G401 (cell line): Measurements from ENCODE around the gene EDC3. TPM values are rescaled to one million over a fixed set of nuclear protein-coding genes. Genes with fewer than 3 reads are reported as not detected.
"Not testable (repeated sequence)": the region's sequence is repeated elsewhere in the genome, so short reads cannot be mapped to it uniquely, and the experiment has no call there.

ENCODE experiments used
- DNase-seq: peaks from one replicate; pipeline ENCODE4 v3.0.0-alpha.2; 2015; ENCODE audit warnings: low spot score
- in situ Hi-C: cut with HindIII; loops from 2 replicates; pipeline ENCODE4 v1.10.0; 2016; ENCODE audit warnings: low sequenced_read_pairs, mixed read lengths
- total RNA-seq: library from RNA; depleted of rRNA; stranded (reverse); fragments of >200 nt; shearing (Covaris generic); gene quantifications from 2 replicates; pipeline ENCODE4 v1.2.3, GENCODE V29; 2014; rRNA removed

The EDC3 gene
- total RNA-seq, 1 experiment from 2014 or later = 28.2 TPM

- in situ Hi-C loops, DNase-seq: not testable (repeated sequence)
Measured at GRCh38 chr15:74596736-74597135, 99.1 kb downstream of the EDC3 start.

GRCh38 chr15:74595271-74595670, 100.6 kb downstream of the EDC3 start:
- in situ Hi-C loops = no loop called here
- DNase-seq = no peak

- in situ Hi-C loops = no loop called here
- no peak for DNase-seq
Measured at GRCh38 chr15:74594455-74594854, 101.4 kb downstream of the EDC3 start.

GRCh38 chr15:74593122-74593521, 102.7 kb downstream of the EDC3 start:
- in situ Hi-C loops = no loop called here
- DNase-seq = no peak

GRCh38 chr15:74592222-74592621, 103.6 kb downstream of the EDC3 start:
- in situ Hi-C loops = no loop called here
- DNase-seq = no peak

GRCh38 chr15:74589826-74590225, 106.0 kb downstream of the EDC3 start:
- in situ Hi-C loops = no loop called here

GRCh38 chr15:74585857-74586256, 110.0 kb downstream of the EDC3 start:
- DNase-seq = no peak
- in situ Hi-C loops = no loop called here

More at GRCh38 chr15:74589826-74590225, 106.0 kb downstream of the EDC3 start:
- no peak for DNase-seq

GRCh38 chr15:74585191-74585590, 110.6 kb downstream of the EDC3 start:
- DNase-seq = no peak
- in situ Hi-C loops = no loop called here

- in situ Hi-C loops = no loop called here
- DNase-seq = no peak
Measured at GRCh38 chr15:74584779-74585178, 111.0 kb downstream of the EDC3 start.

GRCh38 chr15:74584204-74584603, 111.6 kb downstream of the EDC3 start:
- in situ Hi-C loops = no loop called here

More at GRCh38 chr15:74584204-74584603, 111.6 kb downstream of the EDC3 start:
- no peak for DNase-seq

Other genes with a start within 250 kb of the EDC3 start
- 111 and 117 TPM in 2 replicates for gene UBL7, start 234.9 kb downstream of the EDC3 start, total RNA-seq
- 91.6 and 92.3 TPM in 2 replicates for gene ARID3B, start 154.8 kb downstream of the EDC3 start, total RNA-seq
- gene CLK3, start 80.2 kb downstream of the EDC3 start, total RNA-seq = 18.6 and 32.8 TPM in 2 replicates
- gene CYP1A1, start 29.5 kb upstream of the EDC3 start, total RNA-seq = not detected in 2 replicates
- not detected in 2 replicates for gene CYP1A2, start 52.8 kb upstream of the EDC3 start, total RNA-seq
- 27.8 and 31.3 TPM in 2 replicates for gene CSK, start 86.1 kb upstream of the EDC3 start, total RNA-seq
- not detected in 2 replicates for gene LMAN1L, start 116.8 kb upstream of the EDC3 start, total RNA-seq
- gene CPLX3, start 130.6 kb upstream of the EDC3 start, total RNA-seq = not detected in 2 replicates
- 32.1 and 40.9 TPM in 2 replicates for gene ULK3, start 147.1 kb upstream of the EDC3 start, total RNA-seq
- 7.6 and 13.2 TPM in 2 replicates for gene SCAMP2, start 177.3 kb upstream of the EDC3 start, total RNA-seq
- gene MPI, start 194.0 kb upstream of the EDC3 start, total RNA-seq = 81.8 and 85.8 TPM in 2 replicates
- 53.5 and 58.8 TPM in 2 replicates for gene FAM219B, start 210.8 kb upstream of the EDC3 start, total RNA-seq
- gene COX5A, start 242.0 kb upstream of the EDC3 start, total RNA-seq = 290 and 313 TPM in 2 replicates